Epithelial cell of alveolus of lung (primary cell): Measurements from ENCODE around the gene CCDC78. TPM values are rescaled to one million over a fixed set of nuclear protein-coding genes. Genes with fewer than 3 reads are reported as not detected.

Experiments
- total RNA-seq: library from RNA; depleted of rRNA; stranded (reverse); fragments of >200 nt; gene quantifications from 2 replicates; pipeline ENCODE4 v1.2.1, GENCODE V29; 2015

CCDC78 gene
- 4.8 TPM in 1 of 2 replicates, not detected in the other for total RNA-seq

DNA sequence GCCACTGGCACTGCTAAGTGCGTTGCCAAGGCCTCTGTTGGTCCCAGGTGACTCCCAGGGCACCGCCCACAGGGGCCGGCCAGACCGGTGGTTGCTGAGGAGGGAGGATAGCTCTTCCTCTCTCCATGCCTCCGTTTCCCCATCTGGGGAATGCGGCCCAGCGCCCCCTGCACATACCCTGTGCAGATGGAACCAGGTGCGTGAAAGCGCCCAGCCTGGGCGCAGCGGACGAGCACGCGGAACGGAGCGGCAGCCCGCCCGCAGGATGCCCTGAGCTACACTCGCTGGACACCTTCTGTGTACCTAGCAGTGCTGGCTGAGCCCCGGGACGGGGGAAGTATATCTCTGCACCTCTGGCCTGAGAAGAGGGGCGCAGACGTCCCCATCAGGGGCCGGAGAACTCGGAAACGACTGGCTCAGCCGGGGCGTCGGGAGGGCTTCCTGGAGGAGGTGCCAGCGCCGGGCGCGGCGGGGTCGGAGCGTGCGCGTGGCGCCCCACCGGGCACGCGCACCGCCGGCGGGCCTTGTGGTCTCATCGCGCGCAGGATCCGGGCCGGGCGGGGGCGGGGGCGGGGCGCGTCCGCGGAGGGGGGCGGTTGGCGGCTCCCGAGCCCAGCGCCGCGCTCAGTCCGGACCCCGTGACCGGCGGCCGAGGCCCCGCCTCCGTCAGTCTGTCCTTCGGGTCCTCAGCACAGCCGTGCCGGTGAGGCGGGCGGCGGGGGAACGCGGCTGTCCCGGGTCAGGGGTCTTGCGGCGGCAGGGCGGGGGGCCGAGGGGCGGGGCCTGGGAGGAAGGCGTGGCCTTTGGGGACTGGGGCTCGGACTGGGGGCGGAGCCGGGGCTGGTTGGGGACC lies at the start of gene CCDC78, which contains the start of gene HAGHL:
Gene CCDC78 (minus strand): TSS at position 6 of the 853 bp plus-strand sequence. CDS start 76 bp downstream, outside the sequence.
Gene HAGHL (plus strand): TSS at position 669 of the 853 bp plus-strand sequence. CDS start 404 bp downstream, outside the sequence.

DNA sequence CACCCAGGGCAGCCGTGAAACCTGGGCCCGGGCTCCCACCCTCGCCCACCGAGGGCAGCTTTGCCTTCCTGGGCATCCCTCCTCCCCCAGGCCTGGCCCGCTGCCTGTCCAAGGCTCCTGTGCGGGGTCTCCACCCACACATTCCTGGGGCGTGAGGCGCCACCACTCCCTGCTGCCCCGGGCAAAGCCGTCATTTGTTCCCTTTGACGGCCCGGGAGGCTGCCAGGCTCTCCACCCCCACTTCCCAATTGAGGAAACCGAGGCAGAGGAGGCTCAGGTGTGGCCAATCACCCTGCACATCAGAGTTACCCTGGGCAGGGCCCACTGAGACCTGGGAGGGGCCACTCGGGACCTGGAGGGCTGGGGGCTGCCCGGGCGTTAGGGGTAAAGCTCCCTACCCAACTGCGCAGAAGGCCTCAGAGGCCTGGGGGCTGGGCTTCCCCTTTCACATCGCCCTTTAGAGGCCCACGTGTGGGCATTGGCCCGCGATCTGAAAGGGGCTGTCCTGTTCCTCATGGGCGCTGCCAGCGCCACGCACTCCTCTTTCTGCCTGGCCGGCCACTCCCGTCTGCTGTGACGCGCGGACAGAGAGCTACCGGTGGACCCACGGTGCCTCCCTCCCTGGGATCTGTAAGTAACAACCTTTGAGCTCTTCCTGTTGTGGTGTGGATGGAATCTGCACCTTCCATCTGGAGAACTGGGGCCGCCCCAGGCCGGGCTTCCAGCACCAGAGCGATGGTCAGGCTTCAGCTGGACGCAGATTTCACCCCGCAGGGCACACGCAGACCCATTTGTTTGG lies 34.5 kb upstream of the CCDC78 start, which contains the start of gene MSLN:
Gene MSLN (plus strand): TSS at position 190 of the 799 bp plus-strand sequence. CDS start 1,947 bp downstream, outside the sequence.

DNA sequence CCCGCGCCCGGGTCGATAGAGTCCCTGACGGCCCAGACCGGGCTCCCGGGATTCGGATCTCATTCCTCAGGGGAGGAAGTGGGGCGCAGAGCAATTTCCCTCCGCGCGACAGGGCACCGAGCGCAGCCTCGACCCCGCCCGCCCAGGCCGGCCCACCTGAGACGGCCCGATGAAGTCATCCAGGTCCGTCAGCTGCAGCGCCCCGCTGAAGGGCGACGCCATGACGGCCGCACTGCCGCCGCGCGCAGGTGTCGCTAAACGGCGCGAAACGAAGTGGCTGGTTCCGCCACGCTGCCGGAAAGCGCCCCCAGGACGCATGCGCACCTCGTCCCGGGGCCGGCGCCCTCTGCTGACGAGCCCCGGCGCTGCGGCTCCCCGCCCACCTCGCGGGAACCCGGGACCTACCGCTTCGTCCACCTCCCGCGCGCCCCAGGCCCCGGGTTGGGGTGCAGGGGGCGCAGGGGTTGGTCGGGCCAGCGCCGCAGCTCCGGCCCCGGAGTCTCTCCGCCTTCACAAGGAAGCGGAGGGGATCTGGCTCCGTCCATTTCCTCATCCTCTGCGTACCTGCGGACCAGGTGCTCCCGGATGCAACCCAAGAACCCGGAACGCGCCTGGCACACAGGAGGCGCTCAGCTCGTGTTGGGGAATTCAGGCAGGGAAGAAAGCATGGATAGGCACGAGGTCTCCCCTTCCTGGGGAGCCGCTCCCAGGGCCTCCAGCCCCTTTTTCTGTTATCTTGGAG lies 14.7 kb upstream of the CCDC78 start, which contains the start of gene CIAO3:
Gene CIAO3 (minus strand): TSS at position 234 of the 742 bp plus-strand sequence. CDS start 12 bp downstream, at position 222.

DNA sequence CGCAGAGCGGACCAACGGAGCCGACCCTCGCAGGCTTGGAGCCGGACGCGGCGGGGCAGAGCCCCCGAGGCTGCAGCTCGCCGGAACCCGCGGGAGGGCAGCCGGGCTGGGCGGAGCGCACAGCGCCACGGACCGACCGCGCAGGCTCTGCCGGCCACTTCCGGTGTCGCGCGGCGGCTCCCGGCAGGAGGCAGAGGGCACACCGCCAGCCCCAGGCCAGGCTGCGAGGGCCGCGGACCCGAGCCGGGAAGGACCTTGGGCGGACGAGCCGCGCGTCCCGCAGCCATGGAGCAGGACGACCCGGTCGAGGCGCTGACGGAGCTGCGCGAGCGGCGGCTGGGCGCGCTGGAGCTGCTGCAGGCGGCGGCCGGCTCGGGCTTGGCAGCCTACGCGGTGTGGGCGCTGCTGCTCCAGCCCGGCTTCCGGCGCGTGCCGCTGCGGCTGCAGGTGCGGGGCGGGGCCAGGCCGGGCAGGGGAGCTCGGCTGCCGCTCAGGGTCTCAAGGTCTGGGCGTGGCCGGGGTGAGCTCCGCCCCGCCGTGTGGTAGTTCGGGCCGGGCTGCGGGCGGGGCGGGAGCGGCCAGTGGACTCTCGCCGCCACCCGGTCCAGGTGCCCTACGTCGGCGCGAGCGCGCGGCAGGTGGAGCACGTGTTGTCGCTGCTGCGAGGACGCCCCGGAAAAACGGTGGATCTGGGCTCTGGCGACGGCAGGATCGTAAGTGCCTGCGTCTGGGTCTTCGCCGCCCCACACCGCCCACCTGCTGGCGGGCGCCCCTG lies 5.1 kb downstream of the CCDC78 start, which contains the start of gene ANTKMT:
Gene ANTKMT (plus strand): TSS at position 157 of the 775 bp plus-strand sequence. CDS start 129 bp downstream, at position 286.

DNA sequence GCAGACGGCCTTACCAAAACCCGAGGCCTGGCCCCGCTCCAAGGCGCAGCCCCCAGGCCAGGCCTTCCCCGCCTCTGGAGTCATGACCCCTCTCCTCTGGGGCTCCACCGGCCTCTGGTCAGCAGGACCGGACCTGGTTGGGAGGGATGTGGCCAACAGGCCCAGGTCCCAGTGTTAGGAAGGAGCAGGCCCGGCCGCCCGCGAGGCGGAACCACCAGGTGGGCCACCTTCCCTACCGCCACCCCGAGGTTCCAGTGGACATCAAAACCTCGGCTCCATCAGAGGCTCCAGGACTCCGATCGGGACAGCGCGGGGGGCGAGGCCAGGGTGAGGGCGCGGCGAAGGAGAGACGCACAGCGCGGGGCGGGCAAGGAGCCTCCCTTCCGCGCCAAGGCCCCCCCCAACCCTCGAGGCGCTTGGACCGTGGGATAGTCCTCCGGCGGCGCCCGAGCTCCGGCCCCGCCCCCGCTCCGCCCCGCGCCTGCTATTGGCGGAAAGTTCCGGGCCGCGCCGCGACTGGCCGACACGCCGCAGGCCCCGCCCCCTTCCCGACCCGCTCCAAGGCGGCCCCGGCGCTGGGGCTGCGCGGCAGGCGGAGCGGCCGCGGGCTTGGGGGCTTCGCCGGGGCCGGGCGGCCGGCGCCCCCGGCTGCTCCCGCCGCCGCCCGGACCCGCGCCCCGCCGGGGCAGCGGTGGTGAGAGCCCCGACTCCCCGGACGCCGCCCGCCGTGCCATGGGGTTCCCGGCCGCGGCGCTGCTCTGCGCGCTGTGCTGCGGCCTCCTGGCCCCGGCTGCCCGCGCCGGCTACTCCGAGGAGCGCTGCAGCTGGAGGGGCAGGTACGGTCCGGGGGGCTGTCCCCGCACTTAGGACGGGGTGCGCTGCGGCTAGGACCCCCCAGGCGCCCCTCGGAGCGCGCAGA lies 11.4 kb downstream of the CCDC78 start, which contains the start of gene METRN:
Gene METRN (plus strand): TSS at position 561 of the 919 bp plus-strand sequence. CDS start 172 bp downstream, at position 733.

DNA sequence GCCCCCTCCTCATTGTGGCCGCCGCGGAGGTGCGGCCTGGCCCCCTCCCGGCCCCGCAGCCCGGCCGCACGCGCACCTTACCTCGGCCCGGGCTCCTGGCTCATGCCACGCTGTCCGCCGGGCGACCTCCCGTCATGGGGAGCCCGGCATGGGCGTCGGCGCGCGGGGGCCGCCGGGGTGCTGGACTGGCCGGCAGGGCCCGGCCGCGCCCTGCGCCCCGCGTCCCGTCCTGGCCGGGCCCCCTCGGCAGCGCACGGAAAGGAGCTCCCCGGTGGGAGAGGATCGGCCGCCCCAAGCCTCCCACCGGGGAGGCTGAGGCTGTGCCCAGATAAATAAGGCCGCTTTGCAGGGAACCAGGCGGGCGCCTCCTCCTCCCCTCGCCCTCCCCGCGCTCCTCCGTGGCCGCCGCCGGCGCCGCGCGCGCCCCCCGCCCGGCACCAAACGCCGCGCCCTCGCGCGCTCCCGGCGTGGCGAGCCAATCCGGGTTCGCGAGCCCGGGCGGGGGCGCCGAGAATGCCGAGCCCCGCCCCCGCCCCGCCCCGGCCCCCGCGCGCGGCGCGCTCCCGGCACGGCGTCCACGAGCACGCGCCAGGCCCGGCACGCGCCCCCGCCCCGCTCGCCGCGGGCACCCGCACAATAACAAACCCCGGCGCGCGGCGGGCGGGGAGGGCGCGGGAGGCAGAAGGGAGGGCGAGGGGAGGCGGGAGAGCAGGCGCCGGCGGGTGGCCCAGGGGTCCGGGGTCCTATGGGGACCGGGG lies 20.6 kb downstream of the CCDC78 start, which contains the start of gene FBXL16:
Gene FBXL16 (minus strand): TSS at position 371 of the 758 bp plus-strand sequence. CDS start 8,396 bp downstream, outside the sequence.

DNA sequence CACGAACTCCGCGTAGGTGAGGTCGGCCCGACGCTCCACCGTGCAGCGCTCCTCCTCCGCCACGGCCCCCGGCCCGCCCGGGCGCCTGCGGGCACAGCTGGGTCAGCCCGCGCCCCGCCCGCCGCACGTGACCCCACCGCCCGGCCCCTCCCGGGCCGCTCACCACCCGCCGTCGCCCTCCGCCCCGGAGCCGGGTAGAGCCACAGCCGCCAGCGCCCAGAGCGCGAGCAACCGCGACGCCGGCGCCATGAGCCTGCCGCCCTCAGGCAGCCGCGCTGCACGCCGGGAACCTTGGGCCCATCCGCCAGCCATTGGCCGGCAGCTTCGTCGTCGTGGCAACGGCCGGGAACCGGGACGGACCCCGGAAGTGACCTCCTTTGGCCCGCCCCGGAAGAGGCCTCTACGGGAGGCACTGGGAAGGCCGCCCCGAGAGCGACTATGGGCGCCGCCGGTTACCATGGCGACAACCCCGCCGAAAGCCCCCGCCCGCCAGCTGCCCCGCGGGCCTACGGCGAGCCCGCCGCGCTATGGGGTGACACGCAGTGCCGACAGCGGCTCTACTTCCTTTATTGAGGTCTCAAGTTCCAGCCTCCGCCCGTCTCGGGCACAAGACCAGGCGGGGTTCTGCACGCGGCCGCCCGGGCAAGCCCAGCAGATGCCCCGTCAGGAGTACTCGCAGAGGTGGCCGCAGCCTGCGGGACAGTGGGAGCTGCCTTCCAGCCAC lies 42.0 kb downstream of the CCDC78 start, which contains the start of gene JMJD8:
Gene JMJD8 (minus strand): TSS at position 264 of the 724 bp plus-strand sequence. CDS start 15 bp downstream, at position 249.

DNA sequence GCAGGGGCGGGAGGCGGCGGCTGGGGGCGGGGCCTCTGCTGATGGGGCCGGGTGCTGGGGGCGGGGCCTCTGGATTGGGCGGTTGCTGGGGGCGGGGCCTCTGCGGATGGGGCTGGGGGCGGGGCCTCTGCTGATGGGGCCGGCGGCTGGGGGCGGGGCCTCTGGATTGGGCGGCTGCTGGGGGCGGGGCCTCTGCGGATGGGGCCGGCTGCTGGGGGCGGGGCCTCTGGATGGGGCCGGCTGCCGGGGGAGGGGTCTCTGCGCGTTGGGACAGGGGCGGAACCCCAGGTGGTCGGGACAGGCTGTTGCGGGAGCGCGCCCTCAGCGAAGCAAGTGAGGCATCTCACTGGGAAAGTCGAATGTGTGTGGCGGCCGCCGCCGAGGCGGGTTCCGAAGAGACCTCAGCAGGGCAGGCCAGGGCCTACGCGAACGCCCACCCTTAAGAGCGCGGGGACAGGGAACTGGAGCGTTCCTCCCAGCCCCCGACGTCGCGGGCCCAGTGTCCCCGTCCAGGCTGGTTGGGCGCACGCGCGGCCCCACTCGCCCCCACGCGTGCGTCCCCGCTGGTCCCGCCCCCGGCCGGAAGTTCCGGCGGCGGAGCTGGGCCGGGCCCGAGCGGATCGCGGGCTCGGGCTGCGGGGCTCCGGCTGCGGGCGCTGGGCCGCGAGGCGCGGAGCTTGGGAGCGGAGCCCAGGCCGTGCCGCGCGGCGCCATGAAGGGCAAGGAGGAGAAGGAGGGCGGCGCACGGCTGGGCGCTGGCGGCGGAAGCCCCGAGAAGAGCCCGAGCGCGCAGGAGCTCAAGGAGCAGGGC lies 46.2 kb downstream of the CCDC78 start, which contains the start of gene STUB1:
Gene STUB1 (plus strand): TSS at position 597 of the 811 bp plus-strand sequence. CDS start 116 bp downstream, at position 713.

DNA sequence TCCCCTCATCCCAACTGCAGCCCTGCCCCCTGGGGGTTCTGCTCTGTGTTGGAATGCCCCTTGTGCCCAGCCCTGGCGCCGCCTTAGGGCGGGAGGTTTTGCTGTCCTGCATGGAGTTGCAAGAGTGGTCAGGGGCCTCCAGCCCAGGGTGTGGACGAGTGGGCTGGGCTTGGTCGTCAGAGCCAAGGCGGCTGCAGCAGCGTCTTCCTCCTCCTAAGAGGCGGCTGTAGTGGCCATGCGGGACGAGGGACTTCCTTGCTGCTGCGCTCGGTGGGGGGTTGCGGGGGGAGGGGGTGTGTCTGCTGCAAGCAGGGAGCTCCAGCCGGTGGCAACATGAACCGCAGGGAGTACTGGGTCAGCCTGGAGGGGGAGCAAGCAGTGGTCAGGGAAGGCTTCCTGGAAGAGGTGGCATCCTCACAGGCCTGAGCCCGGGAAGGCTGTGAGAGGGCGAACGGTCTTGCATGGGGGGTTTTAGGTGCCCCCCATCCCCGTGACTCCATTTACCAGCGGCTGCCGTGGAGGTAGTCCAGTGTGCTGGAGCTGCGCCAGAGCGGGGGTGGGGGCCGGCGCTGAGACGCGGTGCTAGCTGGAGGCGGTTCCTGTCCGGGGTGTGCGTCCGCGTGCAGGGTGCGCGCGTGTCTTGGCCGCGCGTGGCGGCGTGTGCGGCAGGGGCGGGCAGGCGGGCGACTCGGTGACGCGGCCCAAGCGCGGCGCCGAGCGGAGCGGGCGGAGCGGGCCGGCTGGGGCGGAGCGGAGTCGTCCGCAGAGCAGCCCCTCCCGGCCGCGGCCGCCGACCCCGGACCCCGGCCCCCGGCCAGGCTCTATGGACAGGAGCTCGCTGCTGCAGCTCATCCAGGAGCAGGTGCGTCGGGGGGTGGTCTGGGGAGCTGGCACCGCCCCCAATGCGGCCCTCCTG lies 51.0 kb downstream of the CCDC78 start, which contains the start of gene RHBDL1:
Gene RHBDL1 (plus strand): TSS at position 704 of the 916 bp plus-strand sequence. CDS start 120 bp downstream, at position 824.

Other genes starting within 250 kb of the CCDC78 start
- 37.4 and 47.7 TPM in 2 replicates for gene CAPN15, start 198.7 kb downstream of the CCDC78 start, total RNA-seq
- not detected in 2 replicates for gene PRR35, start 166.0 kb downstream of the CCDC78 start, total RNA-seq
- 2.2 and 13.1 TPM in 2 replicates for gene NHLRC4, start 159.4 kb downstream of the CCDC78 start, total RNA-seq
- 38.7 and 40.2 TPM in 2 replicates for gene PIGQ, start 156.5 kb downstream of the CCDC78 start, total RNA-seq
- gene RAB40C, start 136.4 kb downstream of the CCDC78 start, total RNA-seq = 14.5 and 15.1 TPM in 2 replicates
- gene WFIKKN1, start 95.5 kb downstream of the CCDC78 start, total RNA-seq = 0.13 and 2.6 TPM in 2 replicates
- 169 and 173 TPM in 2 replicates for gene METTL26, start 90.1 kb downstream of the CCDC78 start, total RNA-seq
- gene MCRIP2, start 84.6 kb downstream of the CCDC78 start, total RNA-seq = 10.8 and 20.2 TPM in 2 replicates
- 7.1 and 19.2 TPM in 2 replicates for gene WDR90, start 77.1 kb downstream of the CCDC78 start, total RNA-seq
- gene RHOT2, start 58.3 kb downstream of the CCDC78 start, total RNA-seq = 41.0 and 52.7 TPM in 2 replicates
- 0.78 and 2.1 TPM in 2 replicates for gene RHBDL1, start 50.8 kb downstream of the CCDC78 start, total RNA-seq
- 93.3 and 150 TPM in 2 replicates for gene STUB1, start 46.0 kb downstream of the CCDC78 start, total RNA-seq
- gene JMJD8, start 42.1 kb downstream of the CCDC78 start, total RNA-seq = 65.6 and 101 TPM in 2 replicates
- gene WDR24, start 36.0 kb downstream of the CCDC78 start, total RNA-seq = 9.4 and 21.4 TPM in 2 replicates
- gene FBXL16, start 20.6 kb downstream of the CCDC78 start, total RNA-seq = 0.08 and 0.91 TPM in 2 replicates
- 34.3 and 76.0 TPM in 2 replicates for gene METRN, start 11.3 kb downstream of the CCDC78 start, total RNA-seq
- 41.8 TPM in 2 replicates for gene ANTKMT, start 5.3 kb downstream of the CCDC78 start, total RNA-seq
- gene HAGHL, start 663 bp upstream of the CCDC78 start, total RNA-seq = 10.6 and 14.7 TPM in 2 replicates
- 24.6 and 26.3 TPM in 2 replicates for gene CIAO3, start 14.6 kb upstream of the CCDC78 start, total RNA-seq
- gene MSLN, start 34.3 kb upstream of the CCDC78 start, total RNA-seq = 0.13 TPM in 1 of 2 replicates, not detected in the other
- 26.4 and 30.3 TPM in 2 replicates for gene RPUSD1, start 61.9 kb upstream of the CCDC78 start, total RNA-seq
- gene CHTF18, start 62.2 kb upstream of the CCDC78 start, total RNA-seq = 5.9 and 18.2 TPM in 2 replicates
- gene GNG13, start 74.3 kb upstream of the CCDC78 start, total RNA-seq = not detected in 2 replicates
- 11.8 and 14.8 TPM in 2 replicates for gene LMF1, start 244.5 kb upstream of the CCDC78 start, total RNA-seq